ENCODE measurements around the gene NSD2. TPM values are rescaled to one million over a fixed set of nuclear protein-coding genes. Genes with fewer than 3 reads are reported as not detected.

NSD2 gene
- total RNA-seq, 4 donors from 2014 or later = 17.3 to 23.6 (median 19.4) TPM

- 0% methylated on average over 17 to 21 of the region's 22 CpGs for WGBS, 2 donors
- TF ChIP-seq POLR2A (IDR thresholded peaks at IDR 0.05) (no peak), CTCF (IDR thresholded peaks at IDR 0.05) (no peak)
- intact Hi-C loops (cut with DNase I; ENCODE audit: low total_unique reads) = loop anchor here (5.0 kb wide), 1 partner anchor 882 kb away; no protein-coding TSS in a partner anchor
- H3K4me3 ChIP-seq (ENCODE audit: low read depth, poor library complexity, severe bottlenecking) = peak overlapping the region; percentile 57
- peak; percentile 73 to 98 for DNase-seq (ENCODE audit: low spot score in 2 of 2)
Measured at GRCh38 chr4:1870328-1870577, 940 bp upstream of the NSD2 start.

GRCh38 chr4:1871471-1872021 lies 353 bp downstream of the NSD2 start:
- intact Hi-C loops (cut with DNase I; ENCODE audit: low total_unique reads) = loop anchor here (5.0 kb wide), 1 partner anchor 881 kb away; no protein-coding TSS in a partner anchor
- peak overlapping the region; percentile 99 for H3K4me3 ChIP-seq (ENCODE audit: low read depth, poor library complexity, severe bottlenecking)
- TF ChIP-seq CTCF (IDR thresholded peaks at IDR 0.05) = no peak
- no peak for TF ChIP-seq POLR2A (IDR thresholded peaks at IDR 0.05)
- DNase-seq (ENCODE audit: low spot score in 2 of 2) = no peak
- 0% methylated on average over 10 to 24 of the region's 79 CpGs for WGBS, 2 donors

GRCh38 chr4:1872870-1873269 lies 1.7 kb downstream of the NSD2 start:
- TF ChIP-seq POLR2A (IDR thresholded peaks at IDR 0.05) (no peak), CTCF (IDR thresholded peaks at IDR 0.05) (no peak)
- H3K4me3 ChIP-seq (ENCODE audit: low read depth, poor library complexity, severe bottlenecking) = no peak overlapping the region
- intact Hi-C loops (cut with DNase I; ENCODE audit: low total_unique reads) = loop anchor here (5.0 kb wide), 1 partner anchor 879 kb away; no protein-coding TSS in a partner anchor
- 40 to 47% methylated on average over 3 of the region's 3 CpGs for WGBS, 2 donors
- DNase-seq (ENCODE audit: low spot score in 2 of 2) = no peak

- intact Hi-C loops (cut with DNase I; ENCODE audit: low total_unique reads) = loop anchor here (5.0 kb wide), 1 partner anchor 879 kb away; no protein-coding TSS in a partner anchor
- no peak for DNase-seq (ENCODE audit: low spot score in 2 of 2)
- 77 to 87% methylated on average over 4 of the region's 4 CpGs for WGBS, 2 donors
- no peak overlapping the region for H3K4me3 ChIP-seq (ENCODE audit: low read depth, poor library complexity, severe bottlenecking)
- TF ChIP-seq POLR2A (IDR thresholded peaks at IDR 0.05) = no peak
- TF ChIP-seq CTCF (IDR thresholded peaks at IDR 0.05) = no peak
Measured at GRCh38 chr4:1873291-1873690, 2.1 kb downstream of the NSD2 start.

- 87 to 88% methylated on average over 3 of the region's 3 CpGs for WGBS, 2 donors
- no peak overlapping the region for H3K4me3 ChIP-seq (ENCODE audit: low read depth, poor library complexity, severe bottlenecking)
- intact Hi-C loops (cut with DNase I; ENCODE audit: low total_unique reads) = loop anchor here (5.0 kb wide), 1 partner anchor 879 kb away; no protein-coding TSS in a partner anchor
- TF ChIP-seq POLR2A (IDR thresholded peaks at IDR 0.05) = no peak
- TF ChIP-seq CTCF (IDR thresholded peaks at IDR 0.05) = no peak
- no peak for DNase-seq (ENCODE audit: low spot score in 2 of 2)
Measured at GRCh38 chr4:1873776-1874175, 2.6 kb downstream of the NSD2 start.

GRCh38 chr4:1874201-1874600 lies 3.0 kb downstream of the NSD2 start:
- H3K4me3 ChIP-seq (ENCODE audit: low read depth, poor library complexity, severe bottlenecking) = no peak overlapping the region
- WGBS, 2 donors = 87 to 93% methylated on average over 3 of the region's 3 CpGs
- no peak for TF ChIP-seq CTCF (IDR thresholded peaks at IDR 0.05)
- TF ChIP-seq POLR2A (IDR thresholded peaks at IDR 0.05) = no peak
- intact Hi-C loops (cut with DNase I; ENCODE audit: low total_unique reads) = loop anchor here (5.0 kb wide), 1 partner anchor 878 kb away; no protein-coding TSS in a partner anchor
- DNase-seq (ENCODE audit: low spot score in 2 of 2) = no peak
